ENCODE results near the gene NLGN1.
A peak's percentile ranks its signal among the peaks of the same experiment; 100 is the strongest.
"Not testable (repeated sequence)": the region's sequence is repeated elsewhere in the genome, so short reads cannot be mapped to it uniquely, and the experiment has no call there.

Gene NLGN1

DNA sequence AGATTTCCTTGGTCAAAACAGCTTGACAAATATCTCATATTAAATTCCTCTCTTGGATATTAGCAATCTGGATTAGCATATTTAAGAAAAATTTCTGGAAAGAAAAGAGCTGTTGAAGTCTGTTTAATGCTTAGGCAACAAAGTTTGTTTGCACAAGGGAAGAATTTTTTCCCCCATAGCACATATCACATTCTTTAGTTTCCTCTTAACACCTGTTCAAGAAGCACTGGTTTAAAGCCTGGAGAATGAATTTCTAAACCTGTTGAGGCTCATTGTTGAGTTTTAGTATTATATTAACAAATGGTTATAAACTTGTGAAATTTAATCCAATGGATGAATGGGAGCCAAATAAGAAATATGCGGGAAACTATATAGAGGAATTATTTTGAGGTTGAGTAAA lies 41.5 kb downstream of the NLGN1 start:
- no peak for DNase-seq

DNA sequence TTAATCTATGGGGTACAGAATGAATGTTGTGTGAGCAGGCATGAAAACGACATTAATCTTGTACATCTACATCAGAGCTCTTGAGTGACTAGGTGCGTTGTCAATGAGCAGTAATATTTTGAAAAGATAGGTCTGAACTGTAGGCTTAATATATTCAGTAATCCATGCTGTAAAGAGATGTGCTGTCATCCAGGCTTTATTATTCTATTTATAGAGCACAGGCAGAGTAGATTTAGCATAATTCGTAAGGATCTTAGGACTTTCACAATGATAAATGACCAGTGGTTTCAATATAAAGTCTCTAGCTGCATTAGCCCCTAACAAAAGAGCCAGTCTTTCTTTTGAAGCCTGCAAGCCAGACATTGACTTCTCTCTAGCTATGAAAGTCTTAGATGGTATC lies 43.0 kb downstream of the NLGN1 start:
- no peak for DNase-seq

DNA sequence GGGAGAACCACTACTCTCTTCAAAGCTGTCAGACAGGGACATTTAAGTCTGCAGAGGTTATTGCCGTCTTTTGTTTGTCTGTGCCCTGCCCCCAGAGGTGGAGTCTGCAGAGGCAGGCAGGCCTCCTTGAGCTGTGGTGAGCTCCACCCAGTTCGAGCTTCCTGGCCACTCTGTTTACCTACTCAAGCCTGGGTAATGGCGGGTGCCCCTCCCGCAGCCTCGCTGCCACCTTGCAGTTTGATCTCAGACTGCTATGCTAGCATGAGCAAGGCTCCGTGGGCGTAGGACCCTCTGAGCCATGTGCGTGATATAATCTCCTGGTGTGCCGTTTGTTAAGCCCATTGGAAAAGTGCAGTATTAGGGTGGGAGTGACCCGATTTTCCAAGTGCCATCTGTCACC lies 54.0 kb downstream of the NLGN1 start:
- DNase-seq, result not testable (repeated sequence)

DNA sequence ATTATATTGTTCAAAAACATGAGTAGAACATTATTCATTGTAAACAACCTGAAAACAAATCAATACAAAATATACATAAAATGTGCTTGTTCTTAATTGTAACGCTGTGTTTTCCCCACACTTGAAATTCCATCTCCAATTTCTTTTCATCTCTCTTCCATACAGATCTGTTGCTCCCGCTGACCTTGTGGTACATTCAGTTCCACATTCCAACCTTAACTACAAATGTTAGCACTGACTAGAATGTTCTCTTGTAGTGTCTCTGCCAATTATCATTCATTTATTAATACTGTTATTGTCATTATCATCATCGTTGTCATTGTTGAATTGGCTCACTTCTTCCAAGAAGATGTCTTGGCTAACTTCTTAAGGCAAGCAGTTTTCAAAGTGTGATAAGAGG lies 65.7 kb downstream of the NLGN1 start:
- no peak for DNase-seq

DNA sequence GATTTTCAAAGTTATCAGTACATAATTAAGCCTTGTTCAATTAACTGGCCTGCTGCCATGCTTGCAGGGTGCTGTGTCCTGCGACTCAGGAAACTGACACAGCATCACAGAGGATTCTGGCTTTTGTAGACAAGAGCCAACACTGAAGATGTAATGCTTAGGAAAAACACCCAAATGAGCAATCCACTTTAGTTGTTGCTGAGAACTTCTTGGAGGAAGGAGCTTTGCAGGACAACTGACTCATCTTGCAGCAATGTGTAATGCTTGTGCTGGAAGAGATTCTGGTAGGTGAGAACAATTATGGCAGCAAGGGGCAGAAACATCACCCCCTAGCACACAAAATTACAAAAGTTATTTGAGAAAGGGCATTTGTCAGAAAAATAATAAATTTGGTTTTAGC lies 67.6 kb downstream of the NLGN1 start:
- peak; percentile 55 for DNase-seq

DNA sequence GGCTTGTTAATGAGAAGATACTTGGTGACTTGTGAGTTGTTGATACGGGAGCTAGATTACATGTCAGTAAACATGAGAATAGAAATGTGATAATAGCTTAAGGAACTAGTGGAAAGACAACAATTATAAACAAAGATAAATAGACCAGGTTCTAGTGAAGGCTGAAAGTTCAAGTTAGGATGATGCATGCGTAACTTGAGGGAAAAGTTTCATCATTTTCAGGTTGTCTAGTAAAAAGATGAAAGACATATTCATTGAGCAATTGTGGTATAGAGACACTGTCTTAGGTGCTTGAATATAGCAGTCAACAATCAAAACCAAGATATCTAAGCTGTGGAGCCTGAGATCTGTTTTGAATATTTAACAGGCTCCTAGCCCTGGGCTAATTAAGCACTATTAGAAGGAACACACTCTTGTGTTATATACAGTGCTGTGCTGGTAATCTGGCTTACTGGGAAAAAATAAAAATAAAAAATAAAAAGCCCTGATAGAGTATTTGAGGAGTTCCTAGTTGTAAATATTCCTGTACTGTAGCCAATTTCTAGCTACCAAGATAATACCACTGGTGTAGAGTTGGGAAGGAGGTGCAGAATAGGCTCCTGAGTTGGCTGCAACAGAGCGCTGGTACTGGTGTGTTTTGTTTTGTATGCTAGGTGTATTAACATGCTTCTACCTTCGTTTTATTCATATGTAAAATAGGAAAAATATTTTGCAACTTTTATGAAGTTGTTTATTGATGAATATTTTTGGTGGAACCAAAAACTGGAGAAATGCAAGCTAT lies 68.5 kb downstream of the NLGN1 start:
- no peak for DNase-seq

DNA sequence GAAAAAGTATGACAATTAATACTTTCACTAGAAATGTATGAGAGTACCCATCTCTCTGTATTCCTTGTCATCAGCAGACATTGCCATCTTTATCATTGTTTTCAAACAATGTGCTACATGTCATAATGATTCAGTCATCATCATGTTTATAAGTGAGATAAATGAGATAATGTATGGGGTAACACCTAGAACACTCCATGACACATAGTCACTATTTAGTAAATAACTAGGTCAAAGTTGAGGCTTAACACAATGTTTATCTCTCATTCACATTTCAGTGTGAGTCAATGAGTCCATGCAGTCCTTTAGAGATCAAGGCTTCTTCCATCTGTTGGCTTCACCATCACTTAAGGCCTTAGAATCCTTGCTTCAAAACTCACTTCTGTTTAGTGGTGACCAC lies 70.0 kb downstream of the NLGN1 start:
- no peak for DNase-seq

DNA sequence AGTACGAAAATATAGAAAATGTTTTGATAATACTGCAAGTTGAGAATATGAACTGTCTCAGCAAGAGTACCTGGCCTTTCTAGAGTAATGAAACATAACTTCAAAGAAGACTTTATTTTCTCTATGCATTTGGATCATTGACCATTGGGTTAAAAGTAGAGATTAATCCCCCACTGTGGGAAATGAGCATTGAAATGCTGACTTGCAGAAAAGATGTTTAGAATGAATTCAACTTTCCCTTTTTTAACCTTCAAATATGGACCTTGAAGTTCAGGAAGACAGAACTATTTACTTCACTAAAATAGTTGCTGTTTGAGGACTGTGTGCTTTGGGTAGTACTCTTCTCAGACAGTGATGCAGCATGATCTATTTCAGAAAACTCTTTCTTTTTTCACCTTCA lies 75.7 kb downstream of the NLGN1 start:
- DNase-seq, result no peak

DNA sequence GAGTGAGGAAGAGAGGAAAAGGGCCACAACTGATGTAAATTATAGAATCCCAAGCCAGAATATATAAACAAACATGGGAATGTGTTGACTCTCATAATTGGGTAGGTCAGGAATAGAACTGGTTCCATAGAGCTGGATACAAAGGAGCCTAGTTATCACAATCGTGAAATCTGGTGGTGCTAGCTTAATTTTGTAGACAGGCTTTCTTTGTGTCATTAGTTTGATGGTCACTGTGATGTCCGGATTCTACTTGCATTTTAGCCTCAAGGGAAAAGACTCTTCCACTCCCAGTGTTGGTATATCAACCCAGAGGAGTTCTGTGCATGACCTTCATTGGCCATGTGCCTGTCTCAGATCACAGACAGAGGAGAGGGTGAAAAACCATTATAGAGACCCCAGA lies 81.8 kb downstream of the NLGN1 start:
- DNase-seq, result no peak

DNA sequence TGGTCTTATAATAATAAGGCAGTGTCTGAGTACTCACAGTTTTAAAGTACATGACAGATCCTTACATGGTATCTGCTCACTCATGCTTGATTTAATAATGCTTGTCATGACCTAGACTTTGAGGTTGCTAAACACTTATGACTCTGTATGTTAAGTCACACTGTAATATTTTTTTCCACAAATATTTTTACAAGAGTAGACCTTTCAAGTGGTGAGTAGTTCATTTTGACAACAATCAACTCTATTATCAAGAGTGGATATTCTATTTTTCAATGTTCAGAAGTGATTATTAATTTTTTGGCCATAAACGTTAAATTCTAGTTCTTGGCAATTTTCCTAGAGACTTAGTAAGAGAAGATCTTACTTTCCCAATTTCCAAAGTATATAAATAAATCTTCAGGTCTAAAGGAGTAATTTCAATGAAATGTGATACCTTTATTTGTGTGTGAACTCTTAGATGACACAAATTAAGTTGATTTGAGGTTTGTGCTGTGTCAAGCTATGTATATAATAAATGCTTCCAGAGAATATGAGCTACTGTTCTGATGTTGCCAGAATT lies 104.5 kb downstream of the NLGN1 start:
- peak; percentile 16 for DNase-seq

DNA sequence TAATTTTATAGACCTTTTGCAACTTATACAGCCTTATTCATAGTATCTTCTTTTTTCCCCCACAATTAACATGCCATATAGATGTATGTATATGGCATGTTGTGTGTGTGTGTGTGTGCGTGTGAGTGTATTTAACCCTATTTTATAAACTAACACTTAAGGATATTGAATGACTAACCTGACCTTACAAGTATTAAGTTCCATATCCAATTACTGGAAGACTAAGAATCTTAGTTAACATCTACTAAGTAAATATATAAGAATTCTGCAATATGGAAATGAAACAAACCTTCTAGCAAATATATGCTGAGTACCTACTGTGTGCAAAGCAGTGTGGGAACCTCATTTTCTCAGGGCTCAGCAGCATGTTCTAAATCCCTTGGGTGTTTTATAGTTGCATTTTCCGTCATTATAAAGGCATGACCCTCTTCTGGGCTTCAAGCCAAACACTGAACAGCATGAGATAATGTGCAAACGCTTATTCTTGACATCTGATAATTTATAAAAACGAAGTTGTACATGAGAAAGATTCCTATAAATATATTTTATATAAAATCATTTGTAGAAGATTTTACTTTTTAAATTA lies 105.5 kb downstream of the NLGN1 start:
- peak; percentile 67 for DNase-seq

DNA sequence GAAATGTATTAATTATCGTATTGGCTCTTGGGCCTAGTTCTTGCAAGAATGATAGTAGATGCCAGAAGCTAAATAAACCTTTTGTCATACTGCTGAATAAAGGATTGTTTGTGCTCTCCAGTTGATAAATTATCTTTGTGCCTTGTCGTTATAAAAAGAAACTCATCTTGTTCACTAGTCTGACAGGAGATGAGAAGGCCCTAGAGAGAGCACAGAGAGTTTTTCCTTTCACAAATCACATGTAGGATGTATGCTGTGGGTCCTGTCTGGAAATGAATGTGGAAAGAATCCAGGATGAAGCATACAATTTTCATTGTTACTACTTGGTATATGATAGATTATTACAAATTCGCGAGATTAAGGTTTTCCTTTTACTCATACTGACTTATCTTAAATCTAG lies 113.0 kb downstream of the NLGN1 start:
- DNase-seq, result no peak

DNA sequence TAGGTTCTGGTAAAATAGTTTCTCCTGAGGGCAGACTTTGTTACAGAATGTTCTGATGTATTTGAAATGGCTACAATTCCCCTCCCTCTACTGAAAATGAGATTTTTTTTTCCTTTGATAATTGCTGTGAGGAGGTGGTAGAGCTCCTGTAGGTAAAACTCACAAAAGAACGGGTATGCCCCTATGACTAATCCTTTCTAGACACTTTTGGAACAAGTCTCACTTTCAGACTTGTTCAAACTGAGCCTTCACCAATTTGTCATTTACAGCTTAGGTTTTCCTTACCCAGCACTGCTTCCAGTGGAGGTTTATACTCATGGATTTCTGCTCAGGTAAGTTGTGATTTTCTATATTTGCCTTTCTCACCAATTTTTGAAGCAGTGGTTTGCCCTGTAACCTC lies 115.6 kb downstream of the NLGN1 start:
- DNase-seq, result no peak

DNA sequence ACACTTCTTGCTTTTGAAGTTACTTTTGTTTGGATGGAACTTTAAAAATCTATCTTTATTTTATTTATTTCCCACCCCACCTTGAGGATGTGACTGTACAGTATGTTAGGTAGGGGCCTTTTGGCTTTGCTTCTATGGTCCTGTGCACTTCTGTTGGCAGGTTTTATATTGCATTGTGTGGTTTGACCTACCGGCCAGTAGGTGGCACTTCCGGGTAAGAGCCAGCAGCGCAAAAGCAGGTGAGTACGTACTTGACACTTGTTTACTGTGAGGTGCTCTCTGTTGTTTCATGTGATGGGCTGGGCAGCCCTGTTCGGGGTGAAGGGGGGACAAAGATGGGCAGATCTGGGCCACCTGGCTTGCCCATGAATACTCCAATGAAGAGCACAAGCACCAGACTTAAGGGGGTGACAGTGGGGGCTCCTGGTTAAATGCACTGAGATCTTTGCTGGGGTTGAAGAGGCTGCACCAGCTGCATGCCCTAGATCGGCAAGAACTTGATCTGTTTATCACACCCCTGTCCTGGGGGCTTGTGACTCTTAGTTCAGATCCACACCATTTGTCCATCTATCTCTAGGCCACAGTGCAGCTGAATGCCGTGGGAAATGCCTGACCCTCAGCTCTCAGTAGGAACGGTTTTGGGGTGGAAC lies 131.6 kb downstream of the NLGN1 start:
- peak; percentile 4 for DNase-seq

DNA sequence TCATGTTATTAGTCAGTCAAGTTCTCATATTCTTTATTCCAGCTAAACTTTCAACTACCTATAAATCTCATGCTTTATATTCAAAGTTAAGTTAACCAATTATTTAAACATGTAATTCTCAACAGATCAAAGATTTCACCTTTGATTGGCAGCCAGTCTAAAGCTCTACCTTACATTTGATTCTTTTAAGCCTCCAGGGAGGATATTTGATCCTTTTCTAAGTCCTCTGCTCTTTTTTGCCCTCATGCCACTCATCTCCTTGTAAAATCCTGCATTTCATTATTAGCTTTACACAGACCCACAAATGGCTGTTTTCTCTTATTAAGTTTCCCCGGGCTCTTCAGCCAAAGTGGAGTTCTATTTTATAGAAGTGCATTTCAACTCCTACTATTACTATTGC lies 134.1 kb downstream of the NLGN1 start:
- no peak for DNase-seq

DNA sequence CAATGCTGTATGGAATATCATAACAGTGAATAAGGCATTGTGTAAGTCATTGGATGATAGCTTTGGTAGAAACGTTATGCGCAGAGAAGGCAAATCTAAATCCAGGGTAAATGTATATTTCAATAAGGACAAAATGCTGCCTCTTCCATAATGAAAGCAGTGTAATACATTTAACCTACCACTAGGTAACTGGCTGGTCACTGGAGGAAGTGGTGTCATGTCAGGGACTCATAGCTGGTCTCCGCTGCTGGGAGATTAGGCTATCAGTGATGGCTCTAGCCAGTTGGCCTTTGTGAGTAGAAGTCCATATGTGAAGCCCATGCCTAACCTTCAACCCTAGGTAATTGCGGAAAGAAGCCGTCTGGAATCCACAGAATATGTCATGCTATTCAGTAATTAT lies 140.9 kb downstream of the NLGN1 start:
- DNase-seq, result no peak

DNA sequence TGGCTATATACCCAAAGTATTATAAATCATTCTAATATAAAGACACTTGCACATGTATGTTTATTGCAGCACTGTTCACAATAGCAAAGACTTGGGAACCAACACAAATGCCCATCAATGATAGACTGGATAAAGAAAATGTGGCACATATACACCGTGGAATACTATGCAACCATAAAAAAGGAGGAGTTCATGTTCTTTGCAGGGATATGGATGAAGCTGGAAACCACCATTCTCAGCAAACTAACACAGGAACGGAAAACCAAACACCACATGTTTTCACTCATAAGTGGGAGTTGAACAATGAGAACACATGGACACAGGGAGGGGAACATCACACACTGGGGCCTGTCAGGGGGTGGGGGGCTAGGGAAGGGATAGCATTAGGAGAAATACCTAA lies 148.0 kb downstream of the NLGN1 start:
- not testable (repeated sequence) for DNase-seq

DNA sequence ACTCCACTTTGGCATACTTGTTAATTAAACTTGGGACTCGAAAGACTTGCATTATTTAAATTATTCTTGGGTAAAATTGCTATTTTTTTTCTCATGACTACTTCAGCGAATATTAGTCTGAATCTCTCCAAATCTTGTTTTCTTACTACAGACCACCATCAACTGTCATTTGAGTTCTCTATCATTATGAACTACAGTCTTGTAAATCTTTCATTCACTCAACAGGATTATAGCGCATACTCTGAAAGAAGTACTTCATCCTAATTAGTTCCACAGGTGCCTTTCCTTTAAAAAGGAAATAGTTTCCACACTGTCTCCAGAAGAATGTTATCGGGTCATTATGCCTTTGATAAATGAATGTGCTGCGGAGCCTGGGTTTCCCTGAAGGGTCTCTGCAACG lies 149.5 kb downstream of the NLGN1 start:
- DNase-seq, result no peak

DNA sequence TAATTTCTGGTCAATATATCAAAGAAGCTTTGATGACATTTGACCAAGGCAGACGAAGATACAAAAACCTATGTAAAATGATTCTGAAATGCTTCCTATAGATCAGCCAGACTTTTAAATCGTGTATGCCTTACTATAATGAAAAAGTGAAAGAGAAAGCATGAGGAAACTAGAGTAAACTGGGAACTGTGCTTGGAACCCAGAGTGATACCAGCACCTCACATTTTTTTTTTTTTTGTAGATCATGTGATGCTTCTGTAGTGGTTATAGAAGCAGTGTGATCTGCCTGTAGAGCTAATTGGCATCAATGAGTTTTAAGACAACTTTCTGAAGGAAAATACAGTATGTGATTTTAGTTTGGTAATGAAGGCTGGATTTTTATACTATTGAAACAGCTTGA lies 150.7 kb downstream of the NLGN1 start:
- DNase-seq, result no peak

DNA sequence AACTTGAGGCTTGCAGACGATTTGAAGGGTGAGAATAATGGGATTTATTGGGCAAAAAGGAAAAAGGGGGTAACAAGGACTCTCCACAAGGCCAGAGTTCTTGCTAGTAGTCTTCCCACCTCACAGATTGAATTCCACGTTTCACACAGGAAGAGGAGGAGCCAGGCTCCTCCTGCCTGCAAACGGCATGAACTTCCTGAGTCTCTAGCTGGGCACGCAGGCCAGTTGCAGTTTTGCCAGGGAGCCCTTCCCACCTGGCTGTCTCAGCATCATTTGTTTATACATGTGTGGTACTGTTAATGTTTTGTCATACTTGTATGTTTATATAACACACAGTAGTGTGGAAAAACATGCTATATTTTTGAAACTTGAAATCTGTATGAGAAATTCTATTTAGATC lies 155.0 kb downstream of the NLGN1 start:
- DNase-seq, result no peak

DNA sequence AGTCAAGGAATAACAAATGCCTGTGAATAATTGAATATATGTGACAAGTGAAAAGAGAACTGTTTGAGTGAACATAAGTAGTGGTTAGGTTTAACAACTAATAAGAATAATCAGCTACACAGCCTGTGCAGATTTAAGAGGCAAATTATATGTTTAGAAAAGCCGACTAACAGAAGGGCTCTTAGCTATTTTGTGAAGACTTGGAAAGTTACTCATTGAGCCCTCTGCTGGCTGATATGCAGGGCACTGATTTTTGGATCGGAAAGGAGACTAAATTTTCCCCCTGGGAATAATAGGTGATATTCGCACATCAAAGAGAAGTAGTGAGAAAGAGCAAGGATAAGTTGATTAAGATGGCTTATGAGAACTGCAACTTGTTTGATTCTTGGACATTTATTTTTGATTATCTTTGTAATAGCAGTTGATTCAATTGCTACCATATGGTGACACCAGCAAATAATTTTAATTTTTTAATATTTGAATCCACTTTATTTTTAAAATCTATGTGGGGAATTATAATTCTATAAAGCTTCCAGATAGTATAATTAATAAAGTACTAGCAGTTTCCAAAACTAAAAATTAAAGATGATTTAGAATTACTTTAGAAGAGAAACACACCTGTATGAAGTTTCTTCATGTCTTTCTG lies 156.2 kb downstream of the NLGN1 start:
- peak; percentile 56 for DNase-seq

DNA sequence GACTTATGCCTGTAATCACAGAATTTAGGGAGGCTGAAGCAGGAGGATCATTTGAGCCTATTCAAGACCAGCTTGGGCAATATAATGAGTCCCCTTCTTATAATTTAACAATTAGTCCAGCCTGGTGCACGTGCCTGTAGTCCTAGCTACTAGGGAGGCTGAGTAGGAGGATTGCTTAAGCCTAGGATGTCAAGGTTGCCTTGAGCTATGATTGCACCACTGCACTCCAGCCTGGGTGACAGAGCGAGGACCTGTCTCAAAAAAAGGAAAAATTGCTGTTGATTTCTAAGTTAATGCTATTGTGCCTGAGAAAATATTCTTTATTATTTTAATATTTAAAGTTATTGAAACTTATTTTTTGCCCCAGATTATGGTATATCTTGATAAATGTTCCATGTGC lies 159.0 kb downstream of the NLGN1 start:
- DNase-seq, result no peak

DNA sequence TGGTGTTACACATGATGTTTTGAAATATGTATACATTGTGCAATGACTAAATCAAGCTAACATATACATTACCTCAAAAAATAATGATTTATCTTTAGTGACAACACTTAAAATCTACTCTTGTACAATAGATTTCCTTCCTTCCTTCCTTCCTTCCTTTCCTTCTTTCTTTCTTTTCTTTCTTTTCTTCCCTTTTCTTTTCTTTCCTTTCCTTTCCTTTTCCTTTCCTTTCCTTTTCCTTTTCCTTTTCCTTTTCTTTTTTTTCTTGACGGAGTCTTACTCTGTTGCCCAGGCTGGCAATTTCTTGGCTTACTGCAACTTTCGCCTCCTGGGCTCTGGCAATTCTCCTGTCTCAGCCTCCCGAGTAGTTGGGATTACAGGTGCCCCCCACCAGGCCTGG lies 170.5 kb downstream of the NLGN1 start:
- no peak for DNase-seq

DNA sequence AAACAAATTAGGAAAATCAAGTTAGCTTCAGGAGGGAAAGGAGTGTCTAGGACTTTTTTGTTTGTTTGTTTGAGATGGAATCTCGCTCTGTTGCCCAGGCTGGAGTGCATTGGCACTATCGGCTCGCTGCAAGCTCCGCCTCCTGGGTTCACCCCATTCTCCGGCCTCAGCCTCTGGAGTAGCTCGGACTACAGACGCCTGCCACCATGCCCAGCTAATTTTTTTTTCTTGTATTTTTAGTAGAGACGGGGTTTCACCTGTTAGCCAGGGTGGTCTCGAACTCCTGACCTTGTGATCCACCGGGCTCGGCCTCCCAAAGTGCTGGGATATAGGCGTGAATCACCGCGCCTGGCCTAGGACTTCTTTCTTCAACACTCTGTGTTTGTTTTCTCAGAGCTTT lies 171.1 kb downstream of the NLGN1 start:
- DNase-seq, result no peak
